ENCODE results near the gene MEX3A.
"Not testable (repeated sequence)": the region's sequence is repeated elsewhere in the genome, so short reads cannot be mapped to it uniquely, and the experiment has no call there.

Gene MEX3A, protein sequence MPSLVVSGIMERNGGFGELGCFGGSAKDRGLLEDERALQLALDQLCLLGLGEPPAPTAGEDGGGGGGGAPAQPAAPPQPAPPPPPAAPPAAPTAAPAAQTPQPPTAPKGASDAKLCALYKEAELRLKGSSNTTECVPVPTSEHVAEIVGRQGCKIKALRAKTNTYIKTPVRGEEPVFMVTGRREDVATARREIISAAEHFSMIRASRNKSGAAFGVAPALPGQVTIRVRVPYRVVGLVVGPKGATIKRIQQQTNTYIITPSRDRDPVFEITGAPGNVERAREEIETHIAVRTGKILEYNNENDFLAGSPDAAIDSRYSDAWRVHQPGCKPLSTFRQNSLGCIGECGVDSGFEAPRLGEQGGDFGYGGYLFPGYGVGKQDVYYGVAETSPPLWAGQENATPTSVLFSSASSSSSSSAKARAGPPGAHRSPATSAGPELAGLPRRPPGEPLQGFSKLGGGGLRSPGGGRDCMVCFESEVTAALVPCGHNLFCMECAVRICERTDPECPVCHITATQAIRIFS

DNA sequence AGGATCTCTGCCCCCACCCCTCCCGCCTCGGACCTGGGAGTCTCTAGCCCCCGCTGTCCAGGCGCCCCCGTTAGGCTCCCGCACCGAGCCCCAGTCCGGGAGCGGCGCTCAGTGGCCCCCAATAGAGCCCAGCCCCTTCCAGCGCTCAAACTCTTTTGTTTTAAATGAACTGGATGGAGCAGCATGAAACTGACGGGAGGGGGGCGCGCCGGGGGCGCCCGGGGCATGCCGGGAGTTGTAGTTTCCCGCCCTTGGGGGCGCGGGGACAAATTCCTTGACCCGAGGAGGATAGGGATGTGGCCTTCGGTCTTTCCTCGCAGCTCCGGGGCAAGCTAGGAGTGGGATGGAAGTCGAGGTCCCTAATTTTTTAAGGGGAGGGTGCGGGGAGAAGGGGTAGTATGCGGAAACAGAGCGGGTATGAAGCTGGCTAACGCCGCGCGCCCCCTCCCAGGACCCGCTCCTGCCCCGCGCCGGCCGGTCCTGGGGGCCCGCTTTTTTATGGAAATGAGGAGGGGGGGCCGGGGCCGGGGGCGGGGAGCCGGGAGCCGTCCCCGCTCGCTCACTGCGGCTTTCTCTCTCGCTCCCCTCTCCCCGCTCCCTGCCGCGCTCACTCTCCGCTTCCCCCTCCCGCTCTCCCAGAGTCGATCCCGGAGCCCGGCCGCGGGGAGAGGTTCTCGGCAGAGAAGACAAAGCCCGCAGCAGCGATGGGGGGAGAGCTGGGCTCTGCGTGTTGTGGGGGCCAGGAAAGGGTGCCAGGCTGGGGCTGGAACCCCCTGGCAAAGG, at the start of gene MEX3A:
Gene MEX3A (minus strand): TSS at position 157 of the 783 bp plus-strand sequence. CDS start 467 bp downstream, outside the sequence.
- DNase-seq: peak; percentile 89

DNA sequence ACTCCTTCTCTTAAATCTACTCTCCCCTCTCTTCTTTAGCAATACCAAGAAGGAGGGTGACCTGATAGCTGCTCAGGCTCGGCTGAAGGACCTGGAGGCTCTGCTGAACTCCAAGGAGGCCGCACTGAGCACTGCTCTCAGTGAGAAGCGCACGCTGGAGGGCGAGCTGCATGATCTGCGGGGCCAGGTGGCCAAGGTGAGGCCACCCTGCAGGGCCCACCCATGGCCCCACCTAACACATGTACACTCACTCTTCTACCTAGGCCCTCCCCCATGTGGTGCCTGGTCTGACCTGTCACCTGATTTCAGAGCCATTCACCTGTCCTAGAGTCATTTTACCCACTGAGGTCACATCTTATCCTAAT, 48.3 kb upstream of the MEX3A start:
- DNase-seq: no peak

DNA sequence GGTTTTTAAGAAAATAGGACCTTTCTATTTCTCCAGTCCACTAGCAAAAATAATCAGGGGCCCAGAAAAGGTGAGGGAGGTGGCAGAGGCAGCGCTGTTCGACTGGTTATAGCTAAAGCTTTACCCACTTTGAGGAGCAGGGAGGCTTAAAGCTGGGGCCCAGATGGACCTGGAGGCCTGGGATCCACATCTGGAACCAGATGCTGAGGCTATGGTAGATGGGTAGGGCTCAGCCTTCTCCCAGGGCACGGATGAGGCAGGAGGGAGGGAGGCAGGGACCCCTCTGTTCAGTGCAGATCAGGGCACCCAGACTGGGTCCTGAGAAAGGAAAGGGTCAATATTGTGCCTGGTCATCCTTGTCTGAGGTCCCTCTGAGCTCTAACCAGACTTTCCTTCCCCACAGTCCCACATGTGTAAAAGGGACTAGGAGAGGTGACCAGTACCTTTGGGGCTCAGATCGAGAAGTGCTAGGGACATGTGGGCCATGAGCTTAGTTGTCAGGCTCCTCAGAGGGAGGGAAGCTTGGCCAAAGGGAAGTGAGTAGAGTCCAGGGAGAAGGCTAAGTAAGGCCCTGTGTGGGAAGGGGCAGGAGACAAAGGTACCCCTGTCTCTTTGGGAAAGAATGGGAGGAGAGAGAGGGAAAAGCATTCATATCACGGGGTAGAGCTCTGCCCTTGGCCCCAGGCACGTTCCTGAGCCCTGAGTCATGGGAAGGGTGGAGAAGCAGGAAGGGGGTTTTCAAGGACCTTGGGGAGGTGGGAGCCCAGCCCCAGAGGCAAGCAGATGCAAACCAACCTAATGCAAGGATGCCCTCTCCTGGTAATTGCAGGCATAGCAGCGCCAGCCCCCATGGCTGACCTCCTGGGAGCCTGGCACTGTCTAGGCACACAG, 47.7 kb upstream of the MEX3A start:
- DNase-seq: peak; percentile 48

DNA sequence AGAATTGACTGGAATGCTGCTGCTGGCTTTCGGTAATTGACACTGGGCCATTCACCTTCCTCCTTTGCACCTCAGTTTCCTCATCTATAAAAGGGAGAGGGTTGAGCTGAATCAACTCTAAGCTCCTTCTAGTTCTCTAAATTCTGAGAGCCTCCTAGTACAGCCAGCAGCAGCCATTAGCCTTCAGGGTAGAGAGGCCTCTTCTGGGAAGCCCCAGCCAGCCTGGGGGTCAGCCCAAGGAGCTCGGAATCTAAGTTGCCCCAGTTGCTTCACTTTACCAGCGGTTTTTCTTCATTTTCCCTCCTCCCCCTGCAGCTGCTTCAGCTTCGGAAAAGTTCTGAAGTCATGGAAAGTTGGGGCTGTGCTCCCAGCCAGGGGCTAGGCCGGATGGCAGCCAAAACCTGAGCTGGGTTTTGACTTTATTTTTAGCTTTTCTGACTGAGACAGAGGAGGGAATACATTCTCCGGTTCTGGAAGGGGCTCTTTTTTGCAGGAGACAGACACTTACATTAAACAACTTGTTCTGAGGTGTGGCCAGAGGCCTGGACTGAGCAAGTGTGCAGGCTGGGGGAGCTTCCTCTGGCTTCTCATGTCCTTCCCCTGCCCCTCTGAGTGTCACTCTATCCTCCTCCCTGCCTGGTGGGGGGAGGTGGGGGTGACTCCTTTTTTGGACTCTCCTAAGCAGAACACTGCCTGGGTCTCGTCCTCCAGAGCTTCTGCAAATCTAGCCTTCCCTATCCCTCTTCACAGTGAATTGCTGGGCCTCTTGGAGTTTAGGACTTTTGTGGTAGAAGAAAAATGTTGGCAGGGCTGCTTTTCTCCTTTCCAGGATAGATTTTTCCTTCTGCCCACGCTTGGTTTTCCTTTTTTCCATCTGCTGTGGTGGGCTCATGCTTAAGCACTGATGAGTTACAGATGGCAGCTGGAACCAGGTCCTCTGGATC, 46.7 kb upstream of the MEX3A start:
- DNase-seq: no peak

DNA sequence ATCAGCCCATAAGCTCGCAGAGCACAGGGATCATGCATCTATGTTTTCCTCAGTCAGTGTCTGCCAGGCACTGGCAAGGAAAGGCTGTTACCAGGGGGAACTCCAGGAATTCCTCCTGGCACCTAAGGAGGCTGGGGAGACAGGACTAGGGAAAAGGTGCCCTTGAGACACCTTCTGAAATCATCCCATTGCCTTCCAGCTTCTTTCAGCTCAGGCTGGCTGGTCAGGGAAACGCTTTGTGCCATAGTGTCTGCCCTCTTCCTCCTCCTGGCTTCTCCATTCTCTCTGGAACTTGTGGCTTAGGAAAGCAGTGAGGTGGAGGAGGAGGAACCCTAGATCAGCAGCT, 46.0 kb upstream of the MEX3A start:
- no peak for DNase-seq

DNA sequence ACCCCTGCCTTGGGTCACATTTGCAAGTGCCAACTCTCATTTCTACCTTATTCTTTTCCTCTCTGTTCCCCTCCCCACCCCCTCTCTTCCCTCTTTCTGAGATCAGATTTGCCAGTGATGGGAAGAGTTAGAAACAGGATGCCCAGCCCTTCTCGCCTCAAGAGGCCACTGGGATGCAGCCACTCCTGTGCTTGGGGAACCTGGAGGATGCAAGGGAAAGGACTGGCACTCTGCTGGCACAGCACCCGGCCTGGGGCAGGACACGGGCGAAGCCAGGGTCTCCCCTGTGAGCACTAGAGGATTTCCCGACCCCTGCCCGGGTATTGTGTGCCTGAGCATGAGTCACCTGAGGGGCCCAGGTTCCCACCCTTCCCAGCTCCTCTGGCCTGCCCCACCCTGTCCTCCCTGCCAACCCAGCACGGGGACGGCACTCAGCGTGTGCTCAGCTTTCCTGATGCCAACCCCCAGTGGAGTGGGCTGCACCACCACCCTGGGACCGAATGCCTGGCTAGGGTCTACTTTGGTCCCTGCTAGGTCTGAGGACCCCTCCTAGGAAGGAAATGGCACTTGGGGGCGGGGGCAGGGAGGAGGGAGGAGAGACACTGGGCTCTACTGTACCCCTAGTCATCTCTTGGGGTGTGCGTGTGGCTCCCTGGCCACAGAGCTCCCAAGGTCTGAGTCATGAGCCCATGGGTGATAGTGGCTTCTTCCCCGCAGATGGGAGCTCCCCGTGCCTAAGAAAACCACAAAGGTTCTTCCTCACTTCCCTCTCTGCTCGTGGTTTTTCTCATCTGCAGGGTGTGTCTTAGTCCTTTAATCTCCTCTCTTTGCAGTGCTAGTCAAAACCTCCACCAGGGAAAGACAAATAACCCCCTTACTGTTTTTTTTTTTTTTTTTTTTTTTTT, 44.6 kb upstream of the MEX3A start:
- DNase-seq: no peak

DNA sequence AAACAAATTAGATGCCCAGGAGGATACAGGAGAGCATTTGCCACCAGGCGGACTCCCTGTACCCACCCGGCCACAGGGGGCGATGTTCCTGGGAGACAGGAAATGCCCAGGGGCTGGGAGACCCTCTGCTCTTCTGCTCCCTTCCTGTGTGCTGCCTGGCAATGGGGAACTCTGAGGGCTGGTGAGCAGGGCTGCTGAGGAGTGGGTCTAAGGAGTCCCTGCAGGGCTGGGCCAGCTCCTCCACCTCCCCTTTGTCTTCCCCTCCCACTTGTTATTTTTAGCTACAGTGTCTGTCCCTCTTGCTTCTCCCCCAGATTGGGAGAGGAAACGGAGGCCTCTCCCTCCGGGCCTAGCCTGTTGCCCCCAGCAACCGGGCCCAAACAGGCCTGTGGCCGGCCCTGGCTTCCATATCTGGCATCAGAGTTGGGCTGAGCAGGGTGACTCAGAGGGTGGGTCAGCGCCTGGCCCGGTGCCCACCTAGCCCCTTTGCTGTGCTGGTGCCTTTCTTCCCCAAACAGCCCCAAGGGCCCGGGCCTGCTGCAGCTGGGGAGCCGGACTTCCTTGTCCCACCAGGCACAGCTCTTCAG, 43.9 kb upstream of the MEX3A start:
- no peak for DNase-seq

DNA sequence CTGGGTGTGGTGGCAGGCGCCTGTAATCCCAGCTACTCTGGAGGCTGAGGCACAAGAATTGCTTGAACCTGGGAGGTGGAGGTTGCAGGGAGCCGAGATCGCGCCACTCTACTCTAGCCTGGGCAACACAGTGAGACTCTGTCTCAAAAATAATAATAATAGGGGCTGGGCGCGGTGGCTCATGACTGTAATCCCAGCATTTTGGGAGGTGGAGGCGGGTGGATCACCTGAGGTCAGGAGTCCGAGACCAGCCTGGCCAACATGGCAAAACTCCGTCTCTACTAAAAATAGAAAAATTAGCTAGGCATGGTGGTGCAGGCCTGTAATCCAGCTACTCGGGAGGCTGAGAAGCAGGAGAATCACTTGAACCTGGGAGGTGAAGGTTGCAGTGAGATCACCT, 43.3 kb upstream of the MEX3A start:
- DNase-seq: not testable (repeated sequence)

DNA sequence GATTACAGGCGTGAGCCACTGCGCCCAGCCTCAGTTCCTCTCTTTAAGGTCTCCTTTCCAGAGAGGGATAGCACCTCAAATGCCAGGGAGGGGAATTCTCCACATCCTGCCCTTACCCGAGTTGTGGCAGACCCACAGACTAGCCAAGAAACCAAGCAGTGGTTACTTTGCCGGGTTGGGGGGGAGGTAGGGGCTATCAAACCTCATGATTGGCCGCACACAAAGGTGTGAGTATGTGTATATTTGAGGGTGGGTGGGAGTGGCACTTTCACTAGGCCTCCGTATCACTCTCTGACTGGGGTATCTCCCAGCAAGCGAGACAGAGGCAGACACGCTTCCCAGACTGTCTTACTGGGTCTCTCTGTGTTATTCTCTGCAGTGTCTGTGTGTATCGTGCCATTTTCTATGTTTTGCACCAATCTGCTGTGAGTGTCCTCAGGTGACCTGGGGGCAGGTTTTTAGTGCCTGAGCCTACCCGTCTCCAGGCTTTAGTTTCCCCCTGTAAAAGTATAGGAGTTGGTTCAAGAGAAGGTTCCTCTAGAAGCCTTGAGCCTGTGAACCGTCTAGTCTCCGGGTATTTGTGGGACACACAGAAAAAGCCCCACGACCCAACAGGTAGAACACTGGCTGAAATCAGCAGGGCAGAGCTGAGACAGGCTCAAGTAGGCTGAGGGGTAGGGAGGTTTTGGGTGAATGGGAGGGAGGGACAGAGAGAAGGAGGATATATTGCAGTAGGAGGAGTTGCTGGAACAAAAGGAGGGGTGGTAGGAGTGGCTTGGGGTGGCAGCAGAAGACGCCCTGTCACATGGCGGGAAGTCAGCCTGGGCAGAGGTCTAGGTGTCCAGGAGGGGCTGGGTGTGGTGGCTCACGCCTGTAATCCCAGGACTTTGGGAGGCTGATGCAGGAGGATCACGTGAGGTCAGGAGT, 42.6 kb upstream of the MEX3A start:
- DNase-seq: no peak

DNA sequence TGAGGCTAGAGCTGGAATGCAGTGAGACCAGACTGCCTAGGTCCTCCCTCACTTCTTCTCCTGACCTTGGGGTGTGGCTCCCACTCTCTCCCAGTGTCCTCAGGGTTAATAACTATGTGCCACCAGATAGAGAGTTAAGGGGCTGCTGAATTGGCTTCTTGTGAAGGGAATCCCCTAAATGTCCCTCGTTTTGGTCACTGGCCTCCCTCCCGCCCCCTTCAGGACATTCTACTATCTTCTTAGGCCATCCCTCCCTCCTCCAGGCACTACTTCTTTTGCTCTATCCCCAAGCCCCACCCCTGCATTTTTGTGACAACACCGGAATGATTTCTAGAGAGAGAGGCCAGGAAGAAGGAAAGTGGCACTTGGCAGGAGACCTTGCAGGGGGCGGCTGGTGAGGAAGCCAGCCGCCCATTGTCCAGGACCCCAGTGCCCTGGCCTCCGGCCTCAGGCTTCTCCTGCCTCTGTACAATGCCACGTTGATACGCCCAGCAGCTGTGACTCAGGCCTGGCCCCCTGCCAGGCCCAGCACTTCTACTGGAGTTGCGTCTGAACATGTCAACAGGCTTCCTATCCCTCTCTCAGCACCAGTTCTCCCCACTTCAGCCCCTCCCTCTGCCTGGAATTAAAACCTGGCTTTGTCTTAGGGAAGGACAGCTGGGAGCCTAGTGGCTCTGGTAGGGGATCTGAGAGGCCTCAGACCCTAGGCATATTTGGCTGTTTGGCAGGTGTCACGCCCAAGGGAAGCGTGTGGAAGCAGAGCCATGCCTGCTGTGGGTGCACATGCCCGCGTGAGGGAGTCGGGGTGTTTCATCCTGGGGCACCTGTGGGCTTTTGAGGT, 41.3 kb upstream of the MEX3A start:
- DNase-seq: peak; percentile 90

DNA sequence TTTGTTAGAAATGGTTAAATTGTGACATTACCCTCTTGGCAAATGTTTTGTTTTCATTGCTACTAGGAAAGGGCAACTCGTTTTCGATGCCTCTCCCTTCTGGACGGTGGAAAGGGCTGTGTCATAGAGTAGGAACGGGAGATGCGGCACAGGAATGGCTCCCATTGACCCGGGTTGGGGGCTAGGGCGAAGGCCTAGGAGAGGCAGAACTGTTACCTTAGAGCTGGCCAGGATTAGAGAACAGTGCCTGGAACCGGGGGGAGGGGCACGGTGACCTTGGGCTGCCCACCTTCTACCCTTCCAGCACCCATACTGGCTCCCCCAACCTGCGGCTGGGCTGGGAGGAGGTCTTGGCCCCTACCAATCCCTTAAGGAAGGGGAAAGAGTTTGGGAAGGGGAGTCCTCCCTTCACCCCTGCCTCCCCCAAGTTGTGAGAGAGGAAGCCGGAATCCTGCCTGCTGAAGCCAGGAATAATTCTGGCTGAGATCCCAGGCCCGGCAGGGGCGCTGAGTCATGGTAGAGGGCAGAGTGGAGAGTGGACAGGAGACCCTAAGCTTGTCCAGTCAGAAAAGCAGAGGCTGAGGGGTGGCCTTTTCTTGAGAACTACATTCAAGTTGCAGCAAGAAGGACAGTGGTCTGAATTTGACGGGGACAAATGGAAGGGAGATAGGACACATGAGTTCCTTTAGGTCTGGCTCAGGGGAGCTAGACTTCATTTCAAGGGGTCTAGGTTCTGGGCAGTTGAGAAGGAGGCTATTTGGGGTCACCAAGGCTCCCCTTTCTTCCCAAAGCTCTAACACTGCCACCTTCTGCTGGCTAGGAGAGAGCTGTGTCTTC, 40.5 kb upstream of the MEX3A start:
- no peak for DNase-seq

DNA sequence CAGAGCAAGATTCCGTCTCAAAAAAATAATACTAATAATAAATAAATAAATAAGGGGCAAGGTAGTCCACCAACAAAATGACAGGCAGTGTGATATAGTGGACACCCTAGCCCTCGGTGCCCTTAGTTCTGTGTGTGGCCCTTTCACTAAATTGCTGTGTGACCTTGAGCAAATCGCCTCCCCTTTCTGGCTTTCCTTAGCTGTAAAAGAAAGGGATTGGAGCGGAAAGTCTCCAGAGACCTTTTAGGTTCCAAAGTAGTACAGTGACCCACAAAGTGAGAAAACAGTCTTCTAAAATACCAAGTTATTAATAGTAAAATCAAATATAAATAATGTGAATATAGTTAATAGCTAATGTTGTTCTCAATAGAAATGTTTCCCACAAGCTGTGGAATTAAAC, 39.8 kb upstream of the MEX3A start:
- no peak for DNase-seq

DNA sequence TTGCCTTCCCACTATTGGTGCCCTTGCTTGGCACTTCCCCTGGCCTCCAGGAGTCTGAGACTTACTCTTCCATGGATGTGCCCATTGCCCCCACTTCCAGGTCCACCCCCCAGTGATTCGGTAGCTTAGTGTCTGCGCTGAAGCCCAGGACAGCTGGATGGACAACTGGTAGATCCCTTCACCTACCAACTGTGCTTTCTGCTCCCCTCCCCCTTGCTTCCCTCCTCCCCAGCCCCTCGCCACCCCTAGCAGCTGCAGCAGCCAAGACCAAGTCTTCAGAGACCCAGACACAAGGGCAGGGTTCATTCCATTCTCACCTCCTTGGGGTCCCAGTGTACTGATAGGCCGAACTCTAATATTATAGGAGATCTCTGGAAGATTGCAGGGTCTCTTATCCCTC, 39.2 kb upstream of the MEX3A start:
- DNase-seq: no peak

DNA sequence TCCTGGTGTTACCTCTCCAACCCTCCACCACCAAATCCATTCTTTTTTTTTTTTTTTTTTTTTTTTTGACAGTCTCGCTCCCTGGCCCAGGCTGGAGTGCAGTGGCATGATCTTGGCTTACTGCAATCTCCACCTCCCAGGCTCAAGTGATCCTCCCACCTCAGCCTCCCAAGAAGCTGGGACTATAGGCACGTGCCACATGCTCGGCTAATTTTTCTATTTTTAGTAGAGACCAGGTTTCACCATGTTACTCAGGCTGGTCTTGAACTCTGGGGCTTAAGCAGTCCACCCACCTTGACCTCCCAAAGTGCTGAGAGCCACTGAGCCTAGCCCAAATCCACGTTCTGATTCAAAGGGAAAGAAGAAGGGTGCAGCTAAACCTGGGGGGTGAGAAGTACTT, 38.7 kb upstream of the MEX3A start:
- not testable (repeated sequence) for DNase-seq

DNA sequence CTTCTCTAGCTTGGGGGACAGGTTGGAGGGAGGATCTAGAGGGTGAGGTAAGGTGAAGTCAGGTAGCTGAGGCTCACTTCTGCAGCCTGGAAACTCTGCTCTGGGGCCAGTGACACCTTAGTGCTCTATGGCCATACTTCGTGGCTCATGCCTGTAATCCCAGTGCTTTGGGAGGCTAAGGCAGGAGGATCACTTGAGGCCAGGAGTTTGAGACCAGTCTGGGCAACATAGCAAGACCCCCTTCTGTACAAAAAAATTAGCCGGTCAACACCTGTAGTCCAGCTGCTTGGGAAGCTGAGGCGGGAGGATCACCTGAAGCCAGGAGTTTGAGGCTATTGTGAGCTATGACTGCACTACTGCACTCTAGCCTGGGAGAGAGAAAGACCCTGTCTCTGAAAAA, 38.1 kb upstream of the MEX3A start:
- no peak for DNase-seq

DNA sequence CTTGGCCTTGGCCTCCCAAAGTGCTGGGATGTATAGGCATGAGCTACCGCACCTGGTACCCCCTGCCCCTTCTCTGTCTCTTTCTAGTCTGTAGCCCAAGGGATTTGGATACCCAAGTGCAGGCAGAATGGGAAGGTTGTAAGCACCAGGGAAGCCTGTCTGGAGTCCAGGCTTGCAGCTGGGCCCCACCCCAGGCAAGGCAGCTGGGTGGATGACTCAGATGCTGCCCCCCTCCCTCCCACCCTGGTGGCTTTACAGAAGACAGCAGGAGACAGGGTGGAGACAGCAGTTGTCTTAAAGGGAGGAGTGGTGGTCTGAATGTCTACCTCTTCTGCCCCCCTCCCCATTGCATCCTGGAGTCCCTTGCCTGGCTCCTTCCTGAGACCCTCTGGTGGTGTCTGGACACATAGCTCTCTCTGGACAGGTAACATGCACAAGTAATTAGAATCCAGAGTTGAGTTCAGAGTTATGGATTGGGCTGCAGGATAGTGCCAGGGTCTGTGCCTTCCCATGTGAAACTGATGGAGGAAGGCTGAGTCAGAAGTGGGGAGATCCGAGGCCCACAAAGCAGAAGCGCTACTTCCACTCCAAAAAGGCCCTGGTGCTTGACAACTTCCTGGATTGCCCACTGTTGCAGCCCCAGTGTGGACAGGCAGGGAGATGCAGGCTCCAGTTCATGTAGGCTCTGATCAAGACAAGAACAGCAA, 37.4 kb upstream of the MEX3A start:
- DNase-seq: no peak
